HG03159 (cell line): ENCODE measurements around the gene KRT86.
"Not testable (repeated sequence)": the region's sequence is repeated elsewhere in the genome, so short reads cannot be mapped to it uniquely, and the experiment has no call there.

Experiments
- ATAC-seq: cut with Tn5 transposase; IDR thresholded peaks from one replicate; pipeline ENCODE4 v1.9.1; 2021; ENCODE audit warnings: mild to moderate bottlenecking, moderate library complexity; ENCODE audit not compliant: unreplicated experiment

The KRT86 gene

DNA sequence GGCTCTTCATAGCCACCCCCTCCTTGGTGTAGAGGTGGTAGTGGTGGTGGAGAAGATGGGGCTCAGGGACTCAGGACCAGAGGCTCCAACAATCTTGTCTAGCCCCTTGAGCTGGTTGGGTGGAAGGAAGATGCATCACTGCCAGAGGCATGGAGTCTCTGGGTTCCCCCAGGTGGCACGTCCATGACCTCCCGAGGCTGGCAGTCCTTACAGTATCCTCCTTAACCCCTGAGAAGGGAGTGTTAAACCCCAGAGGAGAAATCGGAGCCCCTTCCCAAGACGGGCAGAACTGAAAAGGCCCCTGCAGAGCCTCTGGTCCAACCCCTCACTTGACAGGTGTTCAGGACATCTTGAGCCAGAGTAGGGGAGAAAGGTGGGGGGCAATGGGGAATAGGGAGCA is 37.6 kb downstream of the KRT86 start:
- no peak for ATAC-seq

DNA sequence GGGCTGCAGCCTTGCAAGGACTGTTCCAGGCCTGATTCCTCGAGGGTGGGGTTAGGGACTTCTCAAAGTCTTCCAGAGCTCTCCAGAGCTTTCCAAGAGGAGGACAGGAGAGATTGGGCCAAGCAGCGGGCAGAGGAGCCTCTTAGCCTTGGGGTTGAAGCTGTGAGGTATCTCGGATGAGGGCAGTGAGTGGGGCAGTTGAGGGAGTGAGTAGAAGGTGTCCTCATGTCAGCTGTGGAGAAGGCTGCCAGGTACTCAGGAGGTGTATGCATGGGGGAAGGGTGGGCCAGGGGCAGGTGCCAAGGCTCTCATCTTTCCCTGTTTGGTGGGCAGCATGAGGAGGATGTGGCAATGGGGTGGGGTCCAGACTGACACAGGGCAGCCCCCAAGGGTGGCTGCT is 39.0 kb downstream of the KRT86 start:
- no peak for ATAC-seq

DNA sequence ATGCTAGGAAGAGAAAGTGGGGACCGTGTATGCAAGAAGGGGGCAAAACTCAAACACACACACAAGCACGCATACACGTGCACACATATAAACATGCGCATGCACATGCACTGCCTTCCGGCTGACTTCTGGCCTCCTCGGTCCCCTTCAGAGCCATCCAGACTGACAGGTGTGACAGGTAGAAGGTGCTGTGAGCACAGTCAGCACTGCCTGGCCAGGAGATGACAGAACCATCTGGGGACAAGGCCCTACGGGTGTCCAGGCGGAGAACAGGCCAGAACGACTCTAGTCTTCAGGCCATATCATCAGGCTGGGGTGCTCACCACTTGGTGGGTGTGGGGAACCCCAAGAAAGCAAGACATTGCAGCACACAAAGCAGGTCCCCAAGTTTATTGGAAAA is 39.5 kb downstream of the KRT86 start:
- no peak for ATAC-seq

DNA sequence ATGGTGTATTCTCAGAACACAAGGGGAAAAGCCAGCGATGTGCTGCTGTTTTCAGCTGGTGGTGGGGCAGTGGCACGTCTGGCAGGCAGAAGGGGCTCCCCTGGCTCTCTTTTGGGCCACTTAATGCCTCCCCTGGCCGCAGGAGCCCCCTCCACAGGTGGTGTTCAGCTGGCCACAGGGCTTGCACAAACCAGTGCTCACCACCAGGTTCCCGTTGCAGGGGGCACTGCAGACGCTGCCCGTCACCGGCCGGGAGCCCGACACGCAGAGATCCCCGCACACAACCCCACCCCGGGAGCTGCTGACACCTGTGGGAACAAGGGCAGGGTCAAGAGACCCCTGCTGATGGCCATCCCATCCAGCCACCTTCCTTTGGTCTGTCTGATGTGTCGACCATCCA is 40.1 kb downstream of the KRT86 start:
- no peak for ATAC-seq

DNA sequence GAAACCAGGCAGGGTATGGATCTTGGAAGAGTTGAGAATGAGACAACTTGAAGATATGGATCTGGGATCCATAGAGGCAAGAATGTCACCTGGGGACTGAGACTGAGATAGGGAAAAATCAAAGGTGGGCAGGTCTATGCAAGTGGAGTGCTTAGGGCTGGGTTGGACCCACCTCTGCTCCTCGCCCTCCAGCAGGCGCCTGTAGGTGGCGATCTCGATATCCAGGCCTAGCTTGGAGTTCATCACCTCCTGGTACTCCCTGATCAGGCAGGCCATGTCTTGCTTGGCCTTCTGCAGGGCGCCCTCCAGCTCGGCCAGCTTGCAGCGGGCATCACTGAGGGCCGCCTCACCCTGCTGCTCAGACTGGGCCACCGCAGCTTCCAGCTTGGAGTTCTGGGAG is 41.3 kb downstream of the KRT86 start:
- not testable (repeated sequence) for ATAC-seq

DNA sequence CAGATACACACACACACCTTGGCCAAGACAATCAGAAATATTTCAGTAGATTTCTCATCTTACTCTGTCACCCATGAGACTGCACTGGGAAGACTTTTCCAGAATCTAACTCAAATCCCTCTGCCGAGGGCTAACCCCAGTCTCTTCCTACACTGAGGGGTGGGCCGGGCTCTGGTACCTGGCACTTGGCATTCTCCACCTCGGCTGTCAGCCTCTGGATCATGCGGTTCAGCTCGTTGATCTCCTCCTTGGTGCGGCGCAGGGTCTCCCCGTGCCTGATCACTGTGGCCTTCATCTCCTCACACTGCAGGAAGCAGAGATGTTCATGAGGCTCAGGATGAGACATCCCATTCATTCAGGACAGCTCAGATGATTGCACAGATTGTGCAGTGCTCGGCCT is 41.8 kb downstream of the KRT86 start:
- no peak for ATAC-seq

DNA sequence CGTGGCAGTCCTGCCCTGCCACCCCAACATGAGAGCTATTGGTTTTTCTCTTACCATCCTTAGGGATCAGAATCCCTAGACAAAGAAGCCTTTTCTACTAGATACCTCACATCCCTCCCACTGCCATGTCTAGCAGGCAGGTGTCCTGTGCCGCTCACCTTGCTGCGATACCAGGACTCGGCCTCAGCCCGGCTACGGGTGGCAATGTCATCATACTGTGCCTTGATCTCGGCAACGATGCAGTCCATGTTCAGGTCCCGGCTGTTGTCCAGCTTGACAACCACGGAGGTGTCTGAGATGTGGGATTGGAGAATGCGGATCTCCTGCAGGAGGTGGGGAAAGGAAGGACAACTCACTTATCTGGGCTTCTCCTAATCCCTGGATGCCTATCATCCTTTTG is 42.3 kb downstream of the KRT86 start:
- no peak for ATAC-seq

DNA sequence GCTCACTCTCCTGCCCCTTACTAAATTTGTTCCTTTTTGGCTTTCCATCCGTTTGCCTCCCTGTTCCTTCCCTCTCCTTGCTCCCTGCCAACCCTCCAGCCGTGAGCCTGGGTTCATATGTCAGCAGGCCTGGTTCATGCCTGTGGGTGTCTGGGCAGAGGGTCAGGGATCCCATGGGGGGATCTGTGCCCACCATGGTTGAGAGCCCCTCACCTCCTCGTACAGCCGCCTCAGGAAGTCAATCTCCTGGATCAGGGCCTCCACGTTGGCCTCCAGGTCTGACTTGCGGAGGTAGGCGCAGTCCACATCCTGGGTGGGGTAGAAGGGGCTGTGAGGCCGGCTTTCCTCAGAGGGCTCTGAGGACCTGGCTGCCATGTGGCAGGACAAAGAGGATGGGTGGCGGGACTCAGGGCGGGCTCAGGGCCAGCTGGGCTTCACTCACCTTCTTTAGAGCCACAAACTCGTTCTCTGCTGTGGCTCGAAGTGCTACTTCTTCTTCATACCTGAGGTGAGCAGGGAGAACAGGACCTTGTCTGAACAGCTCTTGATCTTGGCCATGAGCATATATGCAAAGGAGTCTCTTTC is 43.1 kb downstream of the KRT86 start:
- no peak for ATAC-seq

DNA sequence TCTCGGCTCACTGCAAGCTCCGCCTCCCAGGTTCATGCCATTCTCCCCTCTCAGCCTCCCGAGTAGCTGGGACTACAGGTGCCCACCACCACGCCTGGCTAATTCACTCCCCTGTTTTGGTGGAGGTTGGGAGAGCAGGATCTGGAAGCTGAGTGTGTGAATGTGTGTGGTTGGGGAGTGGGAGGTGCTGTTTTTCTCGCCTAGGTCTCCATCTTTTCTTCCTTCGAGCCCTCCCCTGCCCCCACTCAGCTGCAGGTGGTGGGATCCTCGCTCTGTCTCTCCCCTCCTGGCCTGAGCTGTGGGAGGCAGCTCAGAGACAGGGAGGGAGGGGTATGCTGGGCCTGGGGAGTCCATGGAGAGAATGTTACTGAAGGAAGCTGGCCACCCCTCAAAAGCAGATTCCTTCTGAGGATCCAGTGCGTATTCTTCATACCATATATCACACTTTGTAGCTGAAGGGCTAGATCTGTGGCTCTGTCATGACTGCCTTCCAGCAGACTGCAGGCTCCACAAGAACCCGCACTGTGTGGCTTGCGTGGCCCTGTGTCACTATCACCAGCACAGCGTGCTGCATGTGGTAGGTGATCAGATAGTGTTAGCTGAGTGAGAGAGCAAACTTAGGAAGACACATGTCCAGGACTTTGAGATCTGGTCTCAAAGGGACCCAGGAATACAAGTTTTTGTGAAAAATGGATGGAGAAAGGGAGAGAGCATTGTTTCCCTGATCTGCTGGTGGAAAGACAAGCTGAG is 44.0 kb downstream of the KRT86 start:
- ATAC-seq, result no peak

DNA sequence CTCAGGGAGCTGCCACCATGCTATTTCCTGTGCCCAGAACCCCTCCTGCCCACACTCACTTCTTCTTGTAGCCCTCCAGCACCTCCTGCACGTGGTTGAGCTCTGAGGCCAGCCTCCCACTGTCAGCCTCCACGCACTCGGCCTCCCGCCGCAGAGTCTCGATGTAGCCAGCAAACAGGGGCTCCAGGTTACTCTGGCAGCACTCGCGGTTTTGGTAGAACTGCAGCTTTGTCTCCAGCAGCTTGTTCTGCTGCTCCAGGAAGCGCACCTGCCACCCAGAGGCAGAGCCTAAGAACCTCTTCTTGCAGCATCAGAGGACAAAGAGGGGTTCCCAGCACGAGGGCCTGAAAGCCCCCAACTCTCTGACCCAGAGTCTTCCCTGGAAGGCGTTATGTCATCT is 44.7 kb downstream of the KRT86 start:
- ATAC-seq, result no peak

DNA sequence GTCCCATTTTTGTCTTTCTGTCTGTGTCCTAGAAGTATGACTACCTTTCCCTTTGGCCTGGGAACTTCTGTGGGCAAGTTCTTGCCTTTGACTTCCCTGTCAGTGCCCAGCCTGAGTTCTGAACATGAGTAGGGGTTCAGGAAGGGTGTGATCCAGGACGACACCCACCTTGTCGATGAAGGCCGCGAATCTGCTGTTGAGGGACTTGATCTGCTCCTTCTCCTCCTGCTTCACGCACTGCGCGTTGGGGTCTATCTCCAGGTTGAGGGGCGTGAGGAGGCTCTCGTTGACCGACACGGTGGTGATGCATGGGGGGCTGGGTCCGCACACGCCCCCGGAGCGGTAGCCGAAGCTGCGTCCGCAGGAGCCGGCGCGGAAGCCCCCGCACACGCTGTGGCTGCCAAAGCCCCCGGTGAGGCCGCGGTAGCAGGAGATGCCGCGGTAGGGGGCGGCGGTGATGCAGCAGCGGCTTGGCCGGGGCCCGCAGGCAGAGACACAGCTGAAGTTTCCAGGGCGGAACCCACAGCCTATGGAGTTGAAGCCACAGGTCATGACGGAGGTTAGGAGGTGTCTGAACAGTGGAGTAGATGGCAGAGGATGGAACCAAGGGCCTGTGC is 46.4 kb downstream of the KRT86 start, which contains the start of gene KRT83:
Gene KRT83 (minus strand): TSS at position 615 of the 617 bp plus-strand sequence. CDS start 63 bp downstream, at position 552.
- no peak for ATAC-seq

DNA sequence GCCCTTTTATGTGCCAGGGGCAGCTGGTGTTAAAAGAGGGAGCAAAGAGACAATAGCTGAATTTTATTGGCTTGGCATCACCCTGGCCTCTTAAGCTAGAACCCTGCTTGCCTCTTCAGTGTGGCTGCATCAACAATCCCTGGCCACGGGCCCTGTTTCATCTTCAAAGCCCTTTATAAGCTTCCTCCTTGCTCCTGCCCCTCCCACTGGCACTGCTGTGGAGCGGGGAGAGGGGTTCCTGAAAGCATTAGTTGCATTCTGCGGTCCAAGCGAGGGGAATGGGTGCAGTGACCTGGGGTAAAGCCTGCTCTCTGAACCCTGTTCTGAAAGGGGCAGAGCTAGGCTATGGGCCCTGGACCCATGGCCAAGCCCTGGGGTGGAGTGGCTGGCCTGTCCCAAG is 47.0 kb downstream of the KRT86 start:
- no peak for ATAC-seq

DNA sequence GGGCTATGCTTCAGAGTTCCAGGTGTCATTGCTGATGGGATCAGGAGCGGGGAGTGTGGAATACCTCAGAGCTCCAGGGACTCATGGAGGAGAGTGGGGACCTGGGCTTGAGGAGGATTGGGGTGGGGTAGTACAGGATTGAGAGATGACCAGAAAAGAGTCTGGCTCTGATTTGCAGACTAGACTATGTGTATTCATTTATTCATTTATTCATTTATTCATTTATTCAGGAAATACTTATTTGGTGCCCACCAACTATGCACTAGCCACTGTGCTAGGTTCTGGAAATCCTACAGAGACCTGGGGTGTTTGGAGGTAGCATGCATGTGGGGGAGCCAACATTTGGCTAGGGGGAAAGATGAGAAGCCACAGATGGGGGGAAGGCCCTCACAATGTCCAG is 47.6 kb downstream of the KRT86 start:
- no peak for ATAC-seq

DNA sequence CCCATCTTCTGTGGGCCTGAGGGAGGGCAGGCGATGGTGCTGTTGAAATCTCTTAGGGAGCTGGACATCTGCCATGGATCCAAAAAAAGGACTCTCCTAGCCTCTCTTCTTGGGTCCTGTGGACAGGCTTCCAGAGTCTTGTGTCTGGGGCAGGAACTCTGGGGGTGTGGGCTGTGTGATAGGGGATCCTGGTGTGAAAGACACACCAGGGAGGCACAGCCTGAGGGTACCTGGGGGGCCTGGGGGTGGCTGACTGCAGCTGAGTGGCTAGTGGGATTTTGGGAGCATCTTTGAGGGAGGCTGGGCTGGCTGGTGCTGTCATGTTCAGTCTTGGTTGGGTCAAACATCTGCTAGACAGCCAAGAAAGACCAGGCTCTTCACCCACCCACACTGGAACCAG is 48.6 kb downstream of the KRT86 start:
- no peak for ATAC-seq

DNA sequence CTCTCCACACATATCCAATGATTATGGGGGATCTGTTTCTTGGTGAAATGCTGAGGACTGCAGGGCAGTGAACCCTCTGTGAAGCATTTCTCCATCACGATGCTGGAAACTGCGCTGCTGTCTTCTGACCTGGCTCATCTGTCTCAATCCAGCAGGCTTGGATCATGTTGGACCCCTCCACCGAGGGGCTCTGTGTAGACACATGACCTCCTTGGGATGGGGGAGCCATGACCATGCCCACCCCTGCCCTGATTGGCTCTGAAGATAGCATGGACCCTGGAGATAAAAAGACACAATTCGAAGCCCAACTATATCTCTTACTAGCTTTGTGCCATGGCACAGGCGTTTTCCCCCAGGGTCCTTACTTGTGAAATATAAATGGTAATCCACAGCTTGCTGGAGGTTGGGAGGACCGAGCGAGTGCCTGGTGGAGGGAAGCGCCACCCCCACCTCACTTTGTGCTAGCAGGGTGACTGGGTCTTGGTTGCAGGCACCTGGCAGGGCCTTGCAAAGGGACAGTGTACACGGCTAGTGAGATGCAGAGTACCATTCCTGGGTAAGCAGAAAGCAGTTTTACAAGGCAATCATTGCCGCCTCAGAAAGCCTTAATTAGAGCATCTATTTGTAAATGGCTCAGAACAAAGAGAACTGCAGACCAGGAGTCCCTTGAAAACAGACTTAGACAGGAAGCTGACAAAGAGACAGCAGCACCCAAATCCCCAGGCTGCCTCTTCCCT is 49.1 kb downstream of the KRT86 start:
- ATAC-seq, result no peak

DNA sequence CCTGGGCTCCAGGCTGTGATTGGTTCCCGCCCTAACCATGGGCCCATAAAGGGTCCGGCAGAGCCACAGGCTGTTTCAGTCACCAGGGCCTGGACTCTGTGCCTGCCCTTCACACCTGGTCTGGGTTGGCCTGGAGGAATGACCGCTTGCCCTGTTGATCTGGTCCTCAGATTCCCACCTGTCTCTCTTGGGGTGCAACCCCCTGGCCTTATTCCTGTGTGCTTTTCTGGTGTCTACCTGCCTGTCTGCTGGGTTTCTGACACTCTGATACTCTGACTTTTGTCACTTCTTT is 49.7 kb downstream of the KRT86 start:
- ATAC-seq, result no peak

DNA sequence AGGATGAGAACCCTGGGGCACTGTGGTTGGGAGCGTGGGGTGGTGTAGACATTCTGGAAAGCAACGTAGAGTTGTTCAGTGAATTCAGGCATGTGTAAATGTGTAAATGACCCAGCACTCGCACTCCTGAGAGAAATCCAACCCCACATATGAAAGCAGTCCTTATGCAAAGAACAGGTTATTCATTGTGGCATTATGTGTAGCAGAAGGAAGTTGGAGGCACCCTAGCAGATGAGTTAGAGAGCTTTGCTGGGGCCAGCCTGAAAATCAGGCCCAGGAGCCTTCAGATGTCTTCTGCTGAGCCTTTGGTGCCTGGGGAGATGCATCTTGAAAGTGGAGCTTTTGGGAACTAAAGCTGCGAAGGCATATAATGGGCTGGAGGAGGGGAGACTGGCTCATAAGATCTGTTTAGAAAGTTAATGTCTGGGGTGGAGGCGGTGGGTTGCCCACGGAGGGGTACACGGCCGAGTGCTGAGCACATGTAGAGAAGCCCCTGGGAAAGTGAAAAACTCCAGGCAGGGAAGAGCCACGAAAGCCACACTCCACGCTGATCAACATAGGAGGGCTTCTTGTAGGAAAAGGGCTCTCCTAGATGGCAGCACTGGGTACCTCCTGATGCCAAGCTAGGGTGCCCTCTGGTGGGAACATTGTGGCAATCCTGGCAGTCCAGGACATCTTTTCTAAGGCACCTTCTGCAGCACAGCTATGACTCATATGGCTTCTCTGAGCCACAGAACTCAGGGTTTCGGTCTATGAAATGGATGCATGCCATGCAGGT is 52.8 kb downstream of the KRT86 start:
- peak; percentile 83 for ATAC-seq

DNA sequence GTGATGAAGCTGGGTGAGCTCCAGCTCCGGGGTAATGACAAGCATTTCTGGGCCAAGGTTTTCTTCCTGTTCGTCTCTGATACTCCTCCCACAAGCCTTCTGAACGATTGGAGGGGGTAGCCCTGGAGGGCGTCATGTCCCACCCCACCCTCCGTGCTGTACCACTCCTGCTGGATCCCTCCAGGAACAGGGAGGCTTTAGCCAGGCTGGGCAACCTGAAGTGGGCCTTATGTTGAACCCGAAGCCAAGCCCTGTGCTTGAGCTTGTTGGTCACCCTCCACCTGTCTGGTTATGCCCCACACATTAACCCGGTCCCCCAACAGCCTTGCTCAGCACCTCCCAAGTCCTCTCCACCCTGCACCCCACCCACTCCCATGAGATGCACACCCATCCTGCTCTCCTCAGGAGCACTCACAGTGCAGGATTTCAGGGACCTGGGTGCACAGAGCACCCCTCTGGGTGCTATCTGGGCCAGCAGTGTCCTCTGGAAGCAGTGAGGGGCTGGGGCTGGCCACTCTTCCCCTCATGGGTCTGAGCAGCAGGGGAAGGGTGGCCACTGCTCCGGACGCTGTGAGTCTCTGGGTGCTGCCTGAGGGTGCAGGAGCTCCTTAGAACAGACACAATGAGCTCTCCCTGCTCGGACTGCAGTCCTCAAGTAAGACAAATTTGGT is 53.5 kb downstream of the KRT86 start:
- no peak for ATAC-seq

DNA sequence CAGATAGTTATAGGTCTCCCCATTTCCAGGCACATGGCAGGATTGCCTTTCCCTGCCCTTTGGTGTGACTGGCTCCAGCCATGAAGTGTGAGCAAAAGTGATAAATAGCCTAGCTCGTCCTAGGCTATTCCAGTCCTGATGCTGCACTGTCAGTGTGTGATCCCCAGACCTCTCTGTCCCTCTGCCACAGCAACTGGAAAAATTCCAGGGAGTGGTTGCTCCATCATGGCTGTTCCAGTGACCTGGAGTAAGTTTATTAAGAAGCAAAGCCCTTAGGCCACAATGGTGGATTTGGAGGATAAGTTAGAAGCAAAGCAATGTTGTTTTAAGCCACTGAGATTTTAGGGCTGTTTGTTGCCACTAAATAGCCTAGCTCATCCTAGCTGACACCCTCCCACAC is 56.6 kb downstream of the KRT86 start:
- no peak for ATAC-seq

DNA sequence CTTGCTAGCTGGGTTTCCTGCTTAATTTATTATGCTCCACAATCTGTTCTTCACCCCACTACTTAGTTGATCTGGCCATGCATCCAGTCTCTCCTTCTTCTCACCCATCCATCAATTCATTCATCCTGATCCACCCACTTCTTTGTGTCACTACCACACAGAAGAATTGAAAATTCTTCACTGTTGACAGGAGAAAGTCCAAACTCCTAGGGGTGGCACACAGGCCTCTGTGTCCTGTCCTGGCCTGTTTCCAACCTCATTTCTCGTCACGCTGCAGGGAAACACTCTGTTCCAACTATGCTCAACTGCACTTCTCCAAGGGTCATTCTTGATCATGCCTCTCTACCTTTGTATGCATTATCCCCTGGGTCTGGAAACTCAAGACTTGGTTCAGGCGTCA is 57.4 kb downstream of the KRT86 start:
- no peak for ATAC-seq

DNA sequence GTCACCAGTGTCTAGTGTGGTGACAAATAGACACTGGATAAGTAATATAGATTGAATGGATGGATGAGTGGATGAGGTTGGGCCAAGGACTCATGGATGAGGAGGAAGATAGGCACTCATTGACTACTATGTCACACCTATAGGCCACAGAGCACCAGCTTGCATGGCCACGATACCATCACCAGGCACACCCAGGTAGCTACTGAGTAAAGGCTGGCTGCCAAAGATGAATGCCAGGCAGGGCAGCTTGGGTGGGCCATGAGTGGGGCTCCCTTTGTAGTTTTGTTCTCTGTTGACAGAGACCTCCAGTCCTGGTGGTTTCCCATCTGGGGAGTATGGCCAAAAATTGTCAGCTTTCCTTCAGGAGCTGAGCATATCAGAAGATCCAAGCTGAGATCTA is 57.9 kb downstream of the KRT86 start:
- ATAC-seq, result no peak
